NCI-H226 (cell line): Measurements from ENCODE around the gene MROH9.

ENCODE experiments used
- DNase-seq: peaks from one replicate; pipeline ENCODE4 v3.0.0-alpha.2; 2015

MROH9 gene

GRCh38 chr1:171083222-171083621, 147.9 kb downstream of the MROH9 start:
- no peak for DNase-seq

- no peak for DNase-seq
Observed at GRCh38 chr1:171084091-171084490, 148.8 kb downstream of the MROH9 start.

- no peak for DNase-seq
Observed at GRCh38 chr1:171084870-171085269, 149.5 kb downstream of the MROH9 start.

GRCh38 chr1:171087896-171088295, 152.6 kb downstream of the MROH9 start:
- DNase-seq: no peak

GRCh38 chr1:171090604-171091003, 155.3 kb downstream of the MROH9 start, which contains the start of gene FMO3:
TSS of gene FMO3 (plus strand) at chr1:171090905. CDS start at chr1:171092659, 1,754 bp downstream.
- no peak for DNase-seq

- no peak for DNase-seq
Observed at GRCh38 chr1:171103862-171104261, 168.5 kb downstream of the MROH9 start.

- no peak for DNase-seq
Observed at GRCh38 chr1:171107262-171107940, 172.1 kb downstream of the MROH9 start.

GRCh38 chr1:171107969-171108368, 172.6 kb downstream of the MROH9 start:
- no peak for DNase-seq

- no peak for DNase-seq
Observed at GRCh38 chr1:171109966-171110365, 174.6 kb downstream of the MROH9 start.

- DNase-seq: no peak
Observed at GRCh38 chr1:171110621-171111326, 175.4 kb downstream of the MROH9 start.

GRCh38 chr1:171112119-171112518, 176.8 kb downstream of the MROH9 start:
- no peak for DNase-seq

GRCh38 chr1:171113382-171113781, 178.0 kb downstream of the MROH9 start:
- DNase-seq: no peak
